ENCODE data around the gene RPN2.

DNA sequence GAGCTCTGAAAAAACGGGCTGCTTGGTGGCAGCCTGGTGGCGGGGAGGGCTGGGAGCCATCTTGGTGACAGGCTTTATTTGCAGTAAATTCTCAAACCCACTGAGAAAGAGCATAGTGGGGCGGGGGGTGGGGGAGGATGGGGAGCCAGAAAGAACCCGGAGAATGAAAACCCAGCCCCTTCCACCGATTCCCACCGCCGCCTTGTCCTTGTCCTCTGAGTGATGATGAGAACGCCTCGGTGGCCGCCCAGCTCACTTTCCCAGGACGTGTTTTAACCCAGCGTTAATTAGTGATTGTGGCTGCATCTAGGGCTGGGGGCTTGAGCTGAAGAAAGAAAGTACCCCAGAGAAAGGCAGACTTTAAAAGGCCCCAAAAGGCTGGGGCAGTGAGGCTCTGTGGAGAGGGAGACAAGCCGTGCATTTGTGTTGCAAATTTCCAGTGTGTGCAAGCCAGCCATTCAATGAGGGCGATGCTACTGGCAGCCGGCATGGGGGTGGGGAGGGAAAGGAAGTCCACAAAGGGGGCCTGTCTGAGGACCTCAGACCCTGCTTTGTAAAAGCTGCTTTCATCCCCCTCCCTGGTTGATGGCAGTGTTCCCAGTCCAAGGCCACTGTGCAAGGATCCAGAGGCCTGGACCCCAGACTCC lies 88.7 kb downstream of the RPN2 start:
- TF ChIP-seq EZH2 (IDR thresholded peaks at IDR 0.05; ENCODE audit: borderline replicate concordance, insufficient read depth, low read length, poor library complexity, severe bottlenecking) (no peak), POLR2AphosphoS5 (IDR thresholded peaks at IDR 0.05) (no peak), REST (IDR thresholded peaks at IDR 0.05; ENCODE audit: borderline replicate concordance) (no peak), TAF1 (IDR thresholded peaks at IDR 0.05; ENCODE audit: low read depth) (no peak), EP300 (conservative IDR thresholded peaks at IDR 0.05; ENCODE audit: poor library complexity, severe bottlenecking) (no peak)
- TF ChIP-seq, protein P1, sequence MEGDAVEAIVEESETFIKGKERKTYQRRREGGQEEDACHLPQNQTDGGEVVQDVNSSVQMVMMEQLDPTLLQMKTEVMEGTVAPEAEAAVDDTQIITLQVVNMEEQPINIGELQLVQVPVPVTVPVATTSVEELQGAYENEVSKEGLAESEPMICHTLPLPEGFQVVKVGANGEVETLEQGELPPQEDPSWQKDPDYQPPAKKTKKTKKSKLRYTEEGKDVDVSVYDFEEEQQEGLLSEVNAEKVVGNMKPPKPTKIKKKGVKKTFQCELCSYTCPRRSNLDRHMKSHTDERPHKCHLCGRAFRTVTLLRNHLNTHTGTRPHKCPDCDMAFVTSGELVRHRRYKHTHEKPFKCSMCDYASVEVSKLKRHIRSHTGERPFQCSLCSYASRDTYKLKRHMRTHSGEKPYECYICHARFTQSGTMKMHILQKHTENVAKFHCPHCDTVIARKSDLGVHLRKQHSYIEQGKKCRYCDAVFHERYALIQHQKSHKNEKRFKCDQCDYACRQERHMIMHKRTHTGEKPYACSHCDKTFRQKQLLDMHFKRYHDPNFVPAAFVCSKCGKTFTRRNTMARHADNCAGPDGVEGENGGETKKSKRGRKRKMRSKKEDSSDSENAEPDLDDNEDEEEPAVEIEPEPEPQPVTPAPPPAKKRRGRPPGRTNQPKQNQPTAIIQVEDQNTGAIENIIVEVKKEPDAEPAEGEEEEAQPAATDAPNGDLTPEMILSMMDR (IDR thresholded peaks at IDR 0.05; ENCODE audit: poor library complexity, severe bottlenecking) = no peak

Measured in neural cell (in vitro differentiated cells).